Mesendoderm (in vitro differentiated cells): Measurements from ENCODE around the gene MUC2.

Source experiments
- DNase-seq: peaks from one replicate; pipeline ENCODE4 v3.0.0; 2013
- H2AK5ac ChIP-seq: 2 replicates; pipeline ENCODE4 v1.6.1; 2013; ENCODE audit warnings: low read length, inconsistent platforms
- H2BK120ac ChIP-seq: 2 replicates; pipeline ENCODE4 v1.6.1; 2013; ENCODE audit warnings: low read depth, mild to moderate bottlenecking, low read length, moderate library complexity, mixed read lengths
- H2BK15ac ChIP-seq: replicated peaks from 2 replicates; pipeline ENCODE4 v1.6.1; 2013; ENCODE audit warnings: low read depth, mild to moderate bottlenecking, moderate library complexity
- H2BK5ac ChIP-seq: 2 replicates; pipeline ENCODE4 v1.6.1; 2013; ENCODE audit warnings: low read length, inconsistent platforms
- H3K18ac ChIP-seq: 2 replicates; pipeline ENCODE4 v1.6.1; 2013; ENCODE audit warnings: mild to moderate bottlenecking, low read length, mixed read lengths
- H3K23ac ChIP-seq: one replicate; pipeline ENCODE4 v1.6.1; 2013; ENCODE audit warnings: low read length
- H3K27ac ChIP-seq: 2 replicates; pipeline ENCODE4 v1.5.1; 2013; ENCODE audit warnings: low read depth, mild to moderate bottlenecking, inconsistent platforms, low read length, moderate library complexity
- H3K27me3 ChIP-seq: 2 replicates; pipeline ENCODE4 v1.6.1; 2013; ENCODE audit warnings: low read length, control low read depth, mild to moderate bottlenecking, inconsistent platforms; ENCODE audit not compliant: insufficient read depth, poor library complexity
- H3K36me3 ChIP-seq: 2 replicates; pipeline ENCODE4 v1.6.1; 2013; ENCODE audit warnings: low read length, inconsistent platforms; ENCODE audit not compliant: control insufficient read depth, insufficient read depth
- H3K4ac ChIP-seq: one replicate; pipeline ENCODE4 v1.6.1; 2013; ENCODE audit warnings: low read depth, mild to moderate bottlenecking, low read length, moderate library complexity
- H3K4me1 ChIP-seq: 2 replicates; pipeline ENCODE4 v1.6.1; 2013; ENCODE audit warnings: low read depth, low read length, inconsistent platforms; ENCODE audit not compliant: control insufficient read depth
- H3K4me2 ChIP-seq: 2 replicates; pipeline ENCODE4 v1.6.1; 2013; ENCODE audit warnings: low read length
- H3K4me3 ChIP-seq: 2 replicates; pipeline ENCODE4 v1.5.1; 2013; ENCODE audit warnings: mild to moderate bottlenecking, low read length
- H3K56ac ChIP-seq: one replicate; pipeline ENCODE4 v1.6.1; 2013; ENCODE audit warnings: low read length
- H3K79me1 ChIP-seq: 2 replicates; pipeline ENCODE4 v1.6.1; 2013; ENCODE audit warnings: low read length, inconsistent platforms
- H3K79me2 ChIP-seq: 2 replicates; pipeline ENCODE4 v1.6.1; 2013; ENCODE audit warnings: mild to moderate bottlenecking, low read length; ENCODE audit not compliant: control insufficient read depth, insufficient read depth
- H3K9ac ChIP-seq: 2 replicates; pipeline ENCODE4 v1.6.1; 2013; ENCODE audit warnings: low read length, inconsistent platforms
- H4K5ac ChIP-seq: one replicate; pipeline ENCODE4 v1.6.1; 2013; ENCODE audit warnings: low read length
- H4K8ac ChIP-seq: one replicate; pipeline ENCODE4 v1.6.1; 2013; ENCODE audit warnings: low read depth, mild to moderate bottlenecking, control low read depth, low read length, moderate library complexity
- WGBS: extraction: QIAGEN DNeasy Blood & Tissue Kit; methylation state at CpG from one replicate; pipeline ENCODE4 v1.1.7; 2013; ENCODE audit warnings: low lambda C conversion rate, missing lambda C conversion rate; ENCODE audit not compliant: insufficient coverage; ENCODE audit errors: extremely low coverage; 5-methylcytosine and 5-hydroxymethylcytosine counted together

The MUC2 gene

GRCh38 chr11:1035577-1036283, 38.9 kb upstream of the MUC2 start:
- Histone ChIP-seq H4K8ac (no peak overlapping the region), H3K18ac (no peak overlapping the region), H3K4me1 (no peaks in the 10 kb centered on the region), H3K56ac (no peak overlapping the region), H2AK5ac (no peak overlapping the region), H3K27ac (no peak overlapping the region), H3K79me1 (no peaks in the 10 kb centered on the region), H3K36me3 (no peaks in the 10 kb centered on the region), H3K4me2 (no peak overlapping the region), H3K9ac (no peak overlapping the region), H2BK120ac (no peak overlapping the region), H3K4me3 (no peak overlapping the region), H2BK5ac (no peak overlapping the region), H3K23ac (no peak overlapping the region), H4K5ac (no peak overlapping the region), H3K79me2 (no peaks in the 10 kb centered on the region), H3K4ac (no peak overlapping the region), H3K27me3 (no peaks in the 10 kb centered on the region), H2BK15ac (no peak overlapping the region)
- DNase-seq = no peak
- no CpG with 5 or more reads among the region's 29 CpGs for WGBS

GRCh38 chr11:1036303-1036923, 38.3 kb upstream of the MUC2 start, which contains the start of gene MUC6:
TSS of gene MUC6 (minus strand) at chr11:1036718. CDS start at chr11:1036655, 63 bp downstream.
- H3K4me3 ChIP-seq = no peak within 1 kb of the TSS
- no peak within 1 kb of the TSS for H3K9ac ChIP-seq
- H4K8ac ChIP-seq = no peak within 1 kb of the TSS
- no peaks in the 10 kb centered on the region for H3K4me1 ChIP-seq
- H3K27me3 ChIP-seq = no peaks in the 10 kb centered on the region
- H3K23ac ChIP-seq = no peak within 1 kb of the TSS
- H3K4me2 ChIP-seq = no peak within 1 kb of the TSS
- H2AK5ac ChIP-seq = no peak within 1 kb of the TSS
- H3K27ac ChIP-seq = no peak within 1 kb of the TSS
- no CpG with 5 or more reads among the region's 42 CpGs for WGBS
- H3K79me1 ChIP-seq = no peaks in the 10 kb centered on the region
- H4K5ac ChIP-seq = no peak within 1 kb of the TSS
- H3K56ac ChIP-seq = no peak within 1 kb of the TSS
- no peaks in the 10 kb centered on the region for H3K79me2 ChIP-seq
- H3K4ac ChIP-seq = no peak within 1 kb of the TSS
- no peak for DNase-seq
- H3K18ac ChIP-seq = no peak within 1 kb of the TSS
- no peak within 1 kb of the TSS for H2BK15ac ChIP-seq
- no peak within 1 kb of the TSS for H2BK5ac ChIP-seq
- no peaks in the 10 kb centered on the region for H3K36me3 ChIP-seq
- no peak within 1 kb of the TSS for H2BK120ac ChIP-seq

GRCh38 chr11:1036931-1037330, 37.7 kb upstream of the MUC2 start:
- no peak overlapping the region for H3K4me3 ChIP-seq
- no peak overlapping the region for H3K56ac ChIP-seq
- WGBS = no CpG with 5 or more reads among the region's 13 CpGs
- H3K4ac ChIP-seq = no peak overlapping the region
- no peak overlapping the region for H4K8ac ChIP-seq
- H2BK120ac ChIP-seq = no peak overlapping the region
- no peaks in the 10 kb centered on the region for H3K36me3 ChIP-seq
- H2BK15ac ChIP-seq = no peak overlapping the region
- no peak overlapping the region for H3K27ac ChIP-seq
- no peaks in the 10 kb centered on the region for H3K4me1 ChIP-seq
- no peaks in the 10 kb centered on the region for H3K27me3 ChIP-seq
- no peak overlapping the region for H2BK5ac ChIP-seq
- no peak overlapping the region for H3K18ac ChIP-seq
- no peak overlapping the region for H4K5ac ChIP-seq
- no peak overlapping the region for H3K23ac ChIP-seq
- H3K4me2 ChIP-seq = no peak overlapping the region
- no peak for DNase-seq
- H3K9ac ChIP-seq = no peak overlapping the region
- H3K79me1 ChIP-seq = no peaks in the 10 kb centered on the region
- no peaks in the 10 kb centered on the region for H3K79me2 ChIP-seq
- no peak overlapping the region for H2AK5ac ChIP-seq

- Histone ChIP-seq H3K36me3 (no peaks in the 10 kb centered on the region), H3K56ac (no peak overlapping the region), H3K79me1 (no peaks in the 10 kb centered on the region), H3K79me2 (no peaks in the 10 kb centered on the region), H4K5ac (no peak overlapping the region), H3K27ac (no peak overlapping the region), H3K9ac (no peak overlapping the region), H2BK15ac (no peak overlapping the region), H3K4ac (no peak overlapping the region), H2BK120ac (no peak overlapping the region), H3K4me2 (no peak overlapping the region), H2BK5ac (no peak overlapping the region), H3K27me3 (no peaks in the 10 kb centered on the region), H3K18ac (no peak overlapping the region), H4K8ac (no peak overlapping the region), H3K23ac (no peak overlapping the region), H3K4me1 (no peaks in the 10 kb centered on the region), H2AK5ac (no peak overlapping the region), H3K4me3 (no peak overlapping the region)
- DNase-seq = no peak
- no CpG with 5 or more reads among the region's 26 CpGs for WGBS
Observed at GRCh38 chr11:1037506-1038055, 37.1 kb upstream of the MUC2 start.

- WGBS = no CpG with 5 or more reads among the region's 10 CpGs
- no peaks in the 10 kb centered on the region for H3K27me3 ChIP-seq
- H3K36me3 ChIP-seq = no peaks in the 10 kb centered on the region
- H3K4ac ChIP-seq = no peak overlapping the region
- no peaks in the 10 kb centered on the region for H3K79me2 ChIP-seq
- no peak overlapping the region for H2BK120ac ChIP-seq
- H3K4me1 ChIP-seq = no peaks in the 10 kb centered on the region
- no peak overlapping the region for H3K23ac ChIP-seq
- H3K4me2 ChIP-seq = no peak overlapping the region
- no peaks in the 10 kb centered on the region for H3K79me1 ChIP-seq
- no peak for DNase-seq
- H3K27ac ChIP-seq = no peak overlapping the region
- H3K4me3 ChIP-seq = no peak overlapping the region
- no peak overlapping the region for H3K9ac ChIP-seq
- H2AK5ac ChIP-seq = no peak overlapping the region
- no peak overlapping the region for H4K5ac ChIP-seq
- H3K56ac ChIP-seq = no peak overlapping the region
- H2BK5ac ChIP-seq = no peak overlapping the region
- H2BK15ac ChIP-seq = no peak overlapping the region
- H3K18ac ChIP-seq = no peak overlapping the region
- no peak overlapping the region for H4K8ac ChIP-seq
Observed at GRCh38 chr11:1038361-1038760, 36.3 kb upstream of the MUC2 start.
